Kidney tubule cell (primary cell): ENCODE results near the gene BMP4.
"Not testable (repeated sequence)": the region's sequence is repeated elsewhere in the genome, so short reads cannot be mapped to it uniquely, and the experiment has no call there.

ENCODE experiments used
- DNase-seq: peaks from one replicate; pipeline ENCODE4 v3.0.0-alpha.2; 2018; ENCODE audit warnings: low spot score

The BMP4 gene

DNA sequence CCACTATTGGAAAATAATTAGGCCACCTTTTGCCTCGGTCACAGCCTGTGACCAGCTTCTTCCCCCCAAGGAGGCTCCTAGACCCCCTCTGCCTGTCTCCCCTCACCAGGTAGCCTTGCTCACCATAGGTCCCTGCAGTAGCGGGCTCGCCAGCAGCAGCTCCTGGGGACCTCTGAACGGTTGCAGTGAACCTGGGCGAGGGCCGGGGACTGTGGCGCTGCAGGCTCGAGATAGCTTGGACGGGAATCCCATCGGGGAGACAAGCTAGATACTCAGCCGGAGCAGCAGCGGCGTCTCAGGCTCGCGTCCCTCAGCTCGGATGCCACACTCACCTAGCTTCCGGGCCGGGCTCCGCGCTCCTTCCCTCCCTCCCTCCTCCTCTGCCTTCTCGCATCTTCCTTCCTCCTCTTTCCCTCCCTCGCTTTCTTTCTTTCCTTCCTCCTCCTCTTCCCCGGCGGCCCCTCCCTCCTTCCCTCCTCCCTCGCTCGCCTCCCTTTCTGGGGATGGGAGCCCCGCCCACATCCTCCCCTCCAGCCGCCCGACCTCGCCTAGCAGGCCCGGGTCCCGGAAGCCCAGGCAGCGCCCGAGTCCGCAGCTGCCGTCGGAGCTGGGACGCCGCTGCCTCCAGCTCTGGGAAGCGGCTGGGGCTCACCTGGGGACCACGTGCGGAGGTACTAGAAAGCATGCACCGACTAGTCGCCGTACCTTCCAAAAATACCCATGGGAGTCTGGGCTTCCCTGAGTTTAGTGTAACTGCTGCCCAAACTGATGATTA is at the start of gene BMP4:
TSS of gene BMP4 (minus strand) at position 399 of the 775 bp plus-strand sequence. CDS start 4,603 bp downstream, outside the sequence.
- peak; percentile 71 for DNase-seq

DNA sequence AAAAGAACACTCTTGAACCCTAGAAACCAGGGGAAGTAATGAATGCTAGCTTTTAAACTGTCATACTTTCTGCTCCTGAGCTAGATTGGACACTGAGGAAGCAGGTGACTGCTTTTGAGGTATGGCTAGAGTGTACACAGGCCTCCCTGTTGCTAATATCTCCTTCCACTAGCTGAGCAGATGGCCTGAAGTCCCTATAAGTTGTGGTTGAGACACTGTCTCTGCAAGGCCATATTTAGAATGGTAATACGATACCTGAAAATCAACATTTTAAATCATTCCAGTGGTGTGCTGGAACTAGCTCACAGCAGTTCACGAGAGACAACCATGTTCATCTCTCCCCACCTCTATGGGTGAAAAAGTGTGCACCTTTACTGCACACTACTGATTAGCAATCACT is 46.4 kb upstream of the BMP4 start:
- DNase-seq = no peak

DNA sequence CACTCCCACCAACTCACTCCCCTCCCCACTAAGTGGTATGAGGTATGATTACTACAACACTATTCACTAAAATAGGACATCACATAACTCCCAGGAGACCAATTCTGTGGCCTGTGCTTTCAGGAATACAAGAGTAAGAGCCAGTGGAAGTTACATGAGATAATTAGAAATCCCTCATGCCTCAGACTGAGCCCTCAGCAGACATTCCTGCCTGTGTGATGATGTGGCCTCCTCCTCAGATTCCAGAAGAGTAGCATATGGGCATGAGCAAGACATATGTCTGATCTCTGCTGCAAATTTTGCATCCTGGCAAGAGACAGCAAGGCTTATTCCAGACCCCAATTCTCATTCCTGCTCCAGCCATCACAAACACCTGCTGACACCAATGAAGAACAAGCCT is 46.0 kb upstream of the BMP4 start:
- DNase-seq = peak; percentile 4

DNA sequence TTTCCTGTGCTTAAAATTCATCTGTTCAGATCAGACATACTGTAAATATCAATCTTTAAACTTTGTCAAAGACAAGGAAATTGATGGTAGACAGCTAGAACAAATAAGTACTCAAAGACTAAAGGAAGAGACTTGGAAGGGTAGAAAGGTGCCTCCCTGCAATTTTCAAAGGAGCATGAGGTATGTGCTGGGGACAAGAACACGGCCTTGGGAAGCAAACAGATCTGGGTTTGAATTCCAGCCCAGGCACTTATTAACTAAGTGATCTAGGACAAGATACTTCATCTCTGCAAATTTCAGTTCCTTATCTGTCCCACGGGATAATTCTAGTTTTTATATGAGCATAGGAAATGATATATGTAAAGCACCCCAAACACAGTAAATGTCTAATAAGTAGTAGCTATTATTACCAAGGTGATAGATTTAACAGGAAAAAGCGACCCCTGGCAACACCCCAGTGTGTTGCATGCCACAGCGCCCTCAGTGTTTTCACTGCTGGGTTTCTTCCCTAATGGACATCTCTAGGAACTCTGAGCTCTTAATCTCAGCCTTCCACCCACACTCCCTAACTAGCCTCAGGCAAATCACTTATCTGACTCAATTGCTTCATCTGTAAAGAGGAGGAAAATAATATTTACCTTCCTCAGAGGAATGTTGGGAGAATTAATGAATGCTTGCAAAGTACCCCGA is 44.7 kb upstream of the BMP4 start:
- no peak for DNase-seq

DNA sequence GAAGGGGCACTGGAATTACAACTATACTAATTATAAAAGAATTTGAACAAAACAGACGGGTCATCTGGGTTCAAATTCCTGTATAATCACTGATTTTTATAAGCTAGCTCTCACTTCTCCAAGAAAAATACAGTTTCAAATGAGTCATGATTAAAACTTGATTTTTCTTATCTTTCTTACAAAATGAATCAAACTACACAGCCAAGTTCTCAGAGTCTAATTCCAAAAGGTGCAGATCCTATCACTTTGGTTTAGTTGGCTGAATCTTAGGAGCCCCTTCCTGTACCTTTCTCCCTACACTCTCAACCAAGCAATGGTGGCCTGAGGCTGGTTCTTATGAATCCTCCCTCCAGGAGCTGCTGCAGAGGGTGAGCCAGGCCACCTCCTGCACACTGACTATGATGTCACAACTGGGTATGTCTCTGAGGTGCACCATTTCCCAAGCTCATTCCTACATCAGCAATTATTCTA is 43.8 kb upstream of the BMP4 start:
- DNase-seq = no peak

DNA sequence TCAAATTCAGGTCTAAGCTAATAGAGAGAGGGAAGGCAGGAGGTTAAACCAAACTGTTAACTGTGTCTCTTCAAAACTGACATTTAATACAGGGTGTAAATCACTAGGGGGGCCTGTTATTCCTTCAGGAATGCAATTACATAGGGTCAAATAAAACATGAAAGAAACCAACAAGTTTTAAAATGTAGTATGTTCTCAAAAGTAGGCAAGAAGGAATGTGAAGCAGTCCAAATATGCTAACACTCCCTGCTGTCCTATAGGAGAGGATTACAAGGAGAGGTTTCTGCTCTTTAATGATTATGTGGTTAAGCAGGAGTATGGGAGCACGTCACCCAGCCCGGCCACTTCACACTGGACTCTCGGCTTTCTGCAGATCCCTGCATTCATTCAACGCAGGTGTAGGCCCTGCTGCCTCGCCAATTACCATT is 42.5 kb upstream of the BMP4 start:
- DNase-seq = peak; percentile 53

DNA sequence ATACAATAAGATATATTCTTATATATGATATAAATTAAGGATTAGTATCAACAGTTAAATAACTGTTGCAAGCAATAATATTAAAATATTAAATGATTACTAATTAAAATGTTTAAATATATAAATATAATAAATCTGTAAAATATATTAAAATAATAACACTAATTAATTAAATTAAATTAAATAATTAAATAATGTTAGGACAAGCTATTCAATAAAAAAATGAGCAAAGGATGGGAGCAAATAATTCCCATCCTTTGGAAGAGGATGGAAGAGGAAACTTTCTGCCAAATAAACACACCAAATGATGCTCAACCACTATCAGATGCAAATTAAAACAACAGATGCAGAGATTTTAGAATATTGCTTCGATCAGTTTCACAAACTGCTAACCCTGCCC is 39.4 kb upstream of the BMP4 start:
- no peak for DNase-seq

DNA sequence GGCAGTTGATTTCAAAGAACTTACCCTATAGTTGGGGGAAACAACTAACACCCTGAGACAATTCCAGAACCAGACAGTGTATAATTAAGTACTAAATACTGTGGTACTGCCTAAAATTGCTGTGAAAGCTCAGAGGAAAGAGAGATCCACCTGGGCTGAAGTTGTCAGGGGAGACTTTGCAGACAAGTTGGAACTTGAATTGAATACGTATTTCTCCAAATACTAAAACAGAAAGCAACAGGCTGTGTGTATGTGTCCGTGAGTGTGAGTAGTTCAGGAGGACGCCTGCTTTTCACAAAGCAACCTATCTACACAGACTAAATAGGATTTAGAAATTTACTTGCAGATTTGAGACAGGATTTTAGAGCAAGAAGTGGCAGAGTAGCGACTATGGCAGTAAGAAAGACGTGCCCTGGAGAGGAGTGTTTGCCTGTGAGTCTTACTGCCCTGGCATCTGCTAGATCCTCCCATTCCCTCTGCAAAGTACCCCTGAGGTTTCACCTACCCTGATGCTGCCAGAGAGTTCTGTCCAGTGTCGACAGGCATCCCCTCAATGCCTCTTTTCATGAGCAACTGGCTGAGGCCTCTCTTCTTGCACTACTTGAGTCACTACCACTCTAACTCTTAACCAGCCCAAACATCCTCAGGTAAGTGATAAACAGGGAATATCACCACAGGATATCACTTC is 37.4 kb upstream of the BMP4 start:
- DNase-seq = no peak

DNA sequence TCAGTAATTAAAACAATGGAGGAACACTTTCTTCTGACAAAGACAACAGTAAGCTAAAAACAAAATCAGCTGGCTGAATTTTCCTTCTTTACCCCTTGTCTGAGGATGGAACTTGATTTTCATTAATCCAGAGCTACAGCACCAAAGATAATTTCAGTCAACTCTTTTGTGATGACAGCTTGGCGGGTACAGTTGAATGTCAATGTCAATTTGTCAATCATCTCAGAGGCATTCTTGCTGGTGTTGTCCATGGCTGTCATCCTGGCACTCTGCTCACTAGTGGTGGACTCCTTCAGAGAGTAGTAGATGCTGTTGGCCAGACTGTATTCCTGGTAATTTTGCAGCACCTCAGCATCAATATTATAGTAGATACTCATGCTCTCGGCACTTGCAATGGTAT is 34.4 kb upstream of the BMP4 start:
- no peak for DNase-seq

DNA sequence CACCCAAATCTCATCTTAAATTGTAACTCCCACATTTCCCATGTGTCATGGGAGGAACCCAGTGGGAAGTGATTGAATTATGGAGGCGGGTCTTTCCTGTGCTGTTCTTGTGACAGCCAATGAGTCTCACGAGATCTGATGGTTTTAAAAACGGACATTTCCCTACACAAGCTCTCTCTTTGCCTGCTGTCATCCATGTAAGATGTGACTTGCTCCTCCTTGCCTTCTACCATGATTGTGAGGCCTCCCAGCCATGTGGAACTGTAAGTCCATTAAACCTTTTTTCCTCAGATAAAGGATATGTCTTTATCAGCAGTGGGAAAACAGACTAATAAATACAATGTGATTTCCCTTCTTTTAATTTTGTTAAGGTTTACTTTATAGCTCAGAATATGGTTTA is 30.1 kb upstream of the BMP4 start:
- DNase-seq = not testable (repeated sequence)

DNA sequence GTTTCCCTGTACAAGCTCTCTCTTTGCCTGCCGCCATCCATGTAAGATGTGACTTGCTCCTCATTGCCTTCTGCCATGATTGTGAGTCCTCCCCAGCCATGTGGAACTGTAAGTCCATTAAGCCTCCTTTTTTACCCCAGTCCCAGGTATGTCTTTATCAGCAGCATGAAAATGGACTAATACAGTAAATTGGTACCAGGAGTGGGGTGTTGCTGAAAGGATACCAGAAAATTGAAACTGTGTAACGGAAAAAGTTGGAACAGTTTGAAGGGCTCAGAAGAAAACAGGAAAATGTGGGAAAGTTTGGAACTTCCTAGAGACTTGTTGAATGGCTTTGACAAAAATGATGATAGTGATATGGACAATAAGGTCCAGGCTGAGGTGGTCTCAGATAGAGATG is 28.3 kb upstream of the BMP4 start:
- not testable (repeated sequence) for DNase-seq

DNA sequence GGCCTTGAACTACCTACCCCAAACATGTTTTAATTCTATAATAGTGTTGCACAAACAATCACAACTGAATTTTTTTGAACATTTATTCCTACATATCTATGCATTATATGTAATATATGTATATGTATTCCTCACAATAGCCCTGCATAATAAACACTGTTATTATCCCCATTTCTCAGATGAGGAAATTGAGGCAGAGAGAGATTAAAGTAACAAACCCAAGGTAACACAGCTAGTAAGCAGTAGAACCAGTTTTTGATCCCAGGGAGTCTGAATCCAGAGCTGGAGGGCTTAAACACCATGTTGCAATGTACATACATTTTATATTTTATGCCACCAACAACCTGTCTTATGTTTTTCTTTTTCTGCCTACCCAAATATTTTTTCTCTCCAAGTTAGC is 26.5 kb upstream of the BMP4 start:
- no peak for DNase-seq

DNA sequence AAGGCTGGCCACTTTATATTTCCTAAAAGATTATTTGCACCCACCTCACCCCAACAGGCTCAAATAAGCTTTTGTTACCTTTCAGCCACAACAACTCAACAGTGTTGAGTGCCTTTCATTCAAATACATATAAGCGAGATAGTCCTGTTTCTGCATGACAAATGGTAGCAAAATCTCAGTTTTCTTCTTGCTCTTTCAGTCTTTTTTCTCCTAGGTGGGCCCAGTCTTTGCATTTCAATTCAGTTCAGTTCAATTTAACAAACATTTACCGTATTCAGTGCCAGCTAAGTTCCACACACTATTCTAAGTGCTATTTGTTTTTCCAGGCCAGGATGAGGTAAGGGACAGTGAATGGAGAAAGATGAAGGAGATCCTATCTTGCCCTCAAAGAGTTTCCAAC is 25.9 kb upstream of the BMP4 start:
- DNase-seq = no peak

DNA sequence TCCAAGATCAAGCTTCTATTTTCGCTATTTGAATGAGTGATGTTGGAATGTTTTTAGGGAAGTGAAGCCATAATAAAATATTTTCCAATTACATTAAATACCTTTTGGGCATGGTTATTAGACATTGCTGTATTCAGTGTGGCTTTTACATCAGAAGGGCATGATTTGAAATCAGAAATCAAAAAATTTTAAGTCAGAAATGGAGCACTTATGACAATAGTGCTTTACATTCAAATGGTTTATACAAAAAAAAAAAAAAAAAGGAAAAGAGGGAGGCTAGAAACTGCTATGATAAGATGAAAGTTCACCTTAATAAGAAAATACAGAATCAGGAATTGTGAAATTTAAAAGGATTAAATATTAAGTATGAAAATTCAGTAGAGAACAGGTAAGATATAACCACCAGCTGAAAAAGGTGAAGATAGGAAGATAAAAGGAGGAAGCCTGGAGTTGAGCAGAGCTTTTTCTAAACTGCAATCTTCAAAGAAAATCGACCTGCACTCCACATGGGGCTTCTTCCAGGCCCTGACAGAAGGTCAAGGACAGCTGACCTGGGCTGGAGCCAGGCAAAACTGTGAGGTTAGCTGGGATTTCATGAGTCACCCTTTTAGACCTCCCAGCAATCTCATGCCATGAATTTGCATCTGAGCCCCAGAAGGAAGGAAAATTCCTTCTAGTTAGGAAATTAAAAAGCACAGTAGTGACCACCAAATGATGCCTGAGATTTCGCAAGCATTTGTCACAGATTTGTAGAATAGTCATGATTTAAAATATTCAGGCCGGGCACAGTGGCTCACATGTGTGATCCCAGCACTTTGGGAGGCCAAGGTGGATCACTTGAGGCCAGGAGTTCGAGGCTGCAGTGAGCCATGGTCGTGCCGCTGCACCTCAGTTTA is 23.4 kb upstream of the BMP4 start:
- peak; percentile 78 for DNase-seq

DNA sequence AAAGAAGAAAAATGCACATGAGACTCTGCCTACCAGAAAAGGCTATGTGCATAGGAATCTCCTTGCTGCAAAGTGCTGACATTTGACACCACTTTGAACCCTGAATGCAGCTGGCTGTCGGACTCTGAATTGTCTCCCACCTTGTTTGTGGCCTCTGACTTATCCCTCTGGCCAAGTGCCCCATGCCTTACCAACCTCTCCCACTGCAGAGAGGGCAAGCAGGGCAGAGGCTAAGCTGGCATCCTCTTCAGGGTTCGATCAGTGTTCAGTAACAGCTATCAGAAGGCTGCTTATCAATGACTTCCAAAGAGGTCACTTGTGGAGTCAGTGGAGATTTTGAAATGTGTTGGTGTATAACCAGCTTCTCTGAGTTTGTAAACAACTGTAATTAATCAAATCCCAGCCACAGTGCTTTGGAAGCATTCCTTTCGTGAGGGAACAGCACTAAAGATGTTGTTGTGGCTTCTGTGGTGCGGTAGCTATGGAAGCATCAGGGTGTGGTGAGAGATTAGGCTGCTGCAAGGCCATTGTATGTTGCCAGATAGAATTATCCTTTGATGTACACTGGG is 22.6 kb upstream of the BMP4 start:
- DNase-seq = no peak

DNA sequence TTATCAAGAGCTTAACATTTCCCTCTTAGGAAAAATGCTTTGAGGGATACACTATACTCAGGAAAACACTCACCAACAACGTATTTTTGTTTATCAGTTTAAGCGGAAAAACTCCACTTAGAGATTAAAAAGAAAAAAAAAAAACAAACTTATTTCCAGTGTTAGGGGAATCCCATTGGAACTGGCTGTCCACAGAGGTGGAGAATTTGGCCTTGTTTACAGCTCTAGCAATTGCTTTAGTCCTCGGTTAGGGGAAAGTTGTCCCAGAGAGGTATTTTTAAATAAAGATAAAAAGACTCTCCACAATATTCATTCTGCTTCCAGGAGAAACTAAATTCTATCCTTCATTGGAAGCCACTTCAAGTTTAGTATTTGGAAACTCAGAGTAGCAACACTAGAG is 21.6 kb upstream of the BMP4 start:
- DNase-seq = no peak

DNA sequence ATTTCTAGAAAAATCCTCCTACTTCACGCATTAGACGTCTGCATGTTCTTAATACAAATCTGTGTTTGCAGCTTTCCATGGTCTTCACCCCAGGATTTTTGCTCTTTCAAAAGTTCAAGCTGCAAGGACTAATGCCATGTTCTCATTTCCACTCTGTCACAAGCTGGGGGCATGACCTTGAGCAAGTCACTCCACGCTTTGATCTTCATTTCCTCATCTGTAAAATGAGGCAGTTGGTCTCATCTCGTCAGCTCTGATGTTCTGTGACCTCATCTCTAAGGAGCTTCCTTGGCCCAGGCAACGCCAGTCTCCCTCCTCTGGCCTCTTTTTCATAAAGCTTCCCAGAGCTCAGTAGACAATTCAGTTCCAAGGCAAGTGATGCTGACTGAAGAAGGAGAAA is 18.8 kb upstream of the BMP4 start:
- DNase-seq = no peak

DNA sequence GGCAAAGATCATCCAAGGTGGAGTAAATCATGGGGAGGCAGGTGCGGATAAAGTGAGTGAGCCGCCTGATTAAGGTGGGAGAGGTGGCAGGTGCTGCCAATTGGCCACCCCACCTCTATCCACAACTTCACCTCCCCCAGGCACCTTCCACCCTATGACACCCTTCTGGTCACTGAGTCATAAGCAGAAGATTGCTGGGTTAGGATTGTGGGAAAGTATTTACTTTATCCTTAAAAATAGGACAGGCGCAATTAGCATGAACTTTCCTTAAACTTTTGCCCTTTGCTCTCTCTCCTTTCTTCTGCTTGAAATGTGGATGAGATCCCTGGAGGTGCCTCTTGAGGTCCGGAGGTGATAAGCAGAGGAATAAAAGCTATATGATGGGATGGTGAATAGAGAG is 14.9 kb upstream of the BMP4 start:
- no peak for DNase-seq

DNA sequence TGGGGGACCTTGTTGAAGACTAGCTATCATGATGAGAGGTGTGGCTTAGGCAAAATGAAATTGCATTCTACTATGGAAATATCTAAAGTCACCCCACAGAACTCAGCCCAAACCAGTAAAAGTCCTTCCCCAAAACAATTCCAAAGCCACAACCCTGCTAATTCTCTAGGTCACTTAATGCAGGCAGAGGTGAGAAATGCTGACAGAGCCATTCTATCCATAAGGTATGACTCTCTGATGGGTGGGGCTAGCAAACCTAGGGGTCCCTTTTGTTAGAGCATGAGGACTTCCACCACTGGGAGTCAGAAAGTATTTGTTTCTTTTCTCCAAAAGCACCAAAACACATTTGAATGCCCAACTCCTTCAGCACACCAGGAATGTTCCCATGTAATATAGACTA is 12.7 kb upstream of the BMP4 start:
- DNase-seq = no peak

DNA sequence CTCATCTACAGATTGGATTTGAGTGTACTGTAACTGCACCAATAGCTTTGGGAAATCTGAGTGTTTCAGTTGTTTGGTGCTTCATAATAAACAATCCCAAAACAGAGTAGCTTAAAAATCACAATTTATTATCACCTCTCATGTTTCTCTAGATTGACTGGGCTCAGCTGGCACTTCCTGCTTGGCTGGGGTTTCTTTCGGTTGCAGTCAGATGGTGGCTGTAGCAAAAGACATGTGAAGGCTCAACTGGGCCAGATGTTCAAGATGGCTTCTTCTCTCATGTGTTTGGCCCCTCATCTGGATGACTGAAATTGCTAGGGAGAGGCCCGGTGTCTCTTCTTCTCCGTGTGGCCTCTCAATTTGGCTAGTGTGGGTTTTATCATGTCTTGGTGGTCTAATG is 12.1 kb upstream of the BMP4 start:
- no peak for DNase-seq

DNA sequence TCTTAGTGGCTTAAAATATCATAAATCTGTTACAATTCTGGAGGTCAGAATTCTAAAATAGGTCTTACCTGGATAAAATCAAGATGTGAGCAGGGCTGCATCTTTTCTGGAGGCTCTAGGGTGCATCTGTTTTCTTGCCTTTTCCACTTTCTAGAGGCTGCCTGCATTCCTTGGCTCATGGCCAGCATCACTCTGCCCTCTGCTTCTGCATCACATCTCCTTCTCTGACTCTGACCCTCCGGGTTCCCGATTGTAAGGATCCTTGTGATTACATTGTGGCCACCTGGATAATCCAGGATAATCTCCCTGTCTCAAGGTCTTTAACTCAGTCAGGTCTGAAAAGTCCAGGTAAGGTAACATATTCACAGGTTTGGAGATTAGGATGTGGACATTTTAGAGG is 11.0 kb upstream of the BMP4 start:
- peak; percentile 19 for DNase-seq

DNA sequence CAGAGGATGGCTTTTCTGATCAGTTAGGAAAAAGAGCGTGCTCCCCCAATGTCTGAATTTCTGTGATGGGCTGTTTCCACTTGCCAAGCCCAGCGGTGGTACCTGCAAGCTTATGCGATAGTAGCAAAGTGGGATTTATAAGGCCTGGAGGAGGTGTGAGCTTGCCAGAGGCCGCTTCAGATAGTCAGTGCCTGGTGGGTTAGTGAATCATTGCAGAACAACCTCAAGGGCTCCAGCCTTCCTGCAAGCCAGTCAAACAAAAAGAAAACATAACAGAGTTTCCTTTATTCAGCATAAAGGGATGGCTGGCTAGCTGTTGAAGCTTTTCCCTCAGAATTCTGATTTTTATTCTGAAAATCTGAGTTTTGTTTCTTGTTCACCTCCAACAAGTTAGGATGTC is 7.6 kb upstream of the BMP4 start:
- peak; percentile 58 for DNase-seq
